T-cell (primary cell): ENCODE data around the gene MARCHF11. TPM values are rescaled to one million over a fixed set of nuclear protein-coding genes. Genes with fewer than 3 reads are reported as not detected.

Experiments
- ATAC-seq, 4 experiments: fragments of 200-7000 bp in 3 of 4; fragments of 150-1000 bp in 1 of 4; cut with Tn5 transposase; replicated peaks in 1 of 4; 1 replicate in 3 of 4; 2 replicates in 1 of 4; pipeline ENCODE4 v1.10.0; 2021; ENCODE audit warnings: moderate library complexity in 3 of 4, mild to moderate bottlenecking in 2 of 4, moderate number of reproducible peaks in 1 of 4
- CTCF ChIA-PET, 2 donors: fragments of 300-600 bp; sonication (Branson Sonifier 250); formaldehyde crosslinking; loops; one replicate each; lab custom pipeline; 2022; ENCODE audit warnings: antibody characterized with exemption in 2 of 2; lab: Charles Lee
- POLR2A ChIA-PET, 2 donors: fragments of 300-600 bp; sonication (Branson Sonifier 250); formaldehyde crosslinking; loops; one replicate each; lab custom pipeline; 2022; ENCODE audit warnings: antibody characterized with exemption in 2 of 2; lab: Charles Lee
- DNase-seq, 35 experiments: peaks; one replicate each; pipeline versions ENCODE4 v3.0.0 to v3.0.0-alpha.2; 2013 to 2023
- H3K27ac ChIP-seq: one replicate; pipeline ENCODE4 v1.5.1; 2013; ENCODE audit warnings: low read length
- H3K27me3 ChIP-seq, 2 experiments: replicated peaks in 1 of 2; 1 replicate in 1 of 2; 2 replicates in 1 of 2; pipeline versions ENCODE4 v1.6.1 to v1.7.0; 2013; ENCODE audit warnings: low read length in 1 of 2, mixed read lengths in 1 of 2; ENCODE audit not compliant: control insufficient read depth in 2 of 2, insufficient read depth in 2 of 2; ENCODE audit errors: extremely low read depth in 1 of 2
- H3K36me3 ChIP-seq, 2 donors: 1 replicate in 1 of 2; 2 replicates in 1 of 2; pipeline versions ENCODE4 v1.6.1 to v1.7.0; 2013; ENCODE audit warnings: low read length in 1 of 2; ENCODE audit not compliant: control insufficient read depth in 2 of 2, insufficient read depth in 1 of 2; ENCODE audit errors: extremely low read depth in 1 of 2
- H3K4me1 ChIP-seq, 2 experiments: 1 replicate in 1 of 2; 2 replicates in 1 of 2; pipeline versions ENCODE4 v1.6.1 to v1.7.0; 2013; ENCODE audit warnings: low read length in 2 of 2, mixed read lengths in 1 of 2; ENCODE audit not compliant: insufficient read depth in 2 of 2, control insufficient read depth in 1 of 2; ENCODE audit errors: extremely low read depth in 1 of 2
- H3K4me3 ChIP-seq, 2 donors: 1 replicate in 1 of 2; 2 replicates in 1 of 2; pipeline versions ENCODE4 v1.5.1 to v1.7.0; 2013; ENCODE audit warnings: mild to moderate bottlenecking in 2 of 2, low read length in 1 of 2, moderate library complexity in 1 of 2; ENCODE audit not compliant: control insufficient read depth in 1 of 2; ENCODE audit errors: extremely low read depth in 1 of 2
- H3K9me3 ChIP-seq: 2 replicates; pipeline ENCODE4 v1.7.0; 2013
- H3K27ac Mint-ChIP-seq, 2 donors: one replicate each; pipeline ENCODE4 v1.8.0; 2020 to 2021; ENCODE audit warnings: mild to moderate bottlenecking in 2 of 2, mixed read lengths in 2 of 2
- H3K27me3 Mint-ChIP-seq, 2 donors: one replicate each; pipeline ENCODE4 v1.8.0; 2021 to 2022; ENCODE audit warnings: mixed read lengths in 2 of 2
- H3K36me3 Mint-ChIP-seq: one replicate; pipeline ENCODE4 v1.8.0; 2021; ENCODE audit warnings: mixed read lengths
- H3K4me1 Mint-ChIP-seq, 3 donors: one replicate each; pipeline ENCODE4 v1.8.0; 2020 to 2022; ENCODE audit warnings: mixed read lengths in 3 of 3, mild to moderate bottlenecking in 1 of 3
- H3K4me3 Mint-ChIP-seq, 3 donors: one replicate each; pipeline ENCODE4 v1.8.0; 2020 to 2022; ENCODE audit warnings: mild to moderate bottlenecking in 3 of 3, mixed read lengths in 3 of 3, moderate library complexity in 3 of 3
- H3K9me3 Mint-ChIP-seq, 3 donors: one replicate each; pipeline ENCODE4 v1.8.0; 2020 to 2022; ENCODE audit warnings: mixed read lengths in 3 of 3
- WGBS: methylation state at CpG from one replicate; pipeline ENCODE4 v1.1.5; 2013; ENCODE audit warnings: missing lambda C conversion rate; ENCODE audit not compliant: insufficient coverage; 5-methylcytosine and 5-hydroxymethylcytosine counted together
- total RNA-seq, 35 experiments: library from RNA in 6 of 35; stranded (reverse) in 6 of 35; fragments of 120-200 nt in 1 of 35; gene quantifications; one replicate each; pipeline versions ENCODE4 v1.2.1 to v1.2.4 and lab custom pipeline; 2013 to 2026

MARCHF11 gene
- total RNA-seq, 5 donors from 2014 or later (not counting 1 experiment from before 2014, with no cell fraction given): not detected

- Histone ChIP-seq H3K4me1 (no peaks in the 10 kb centered on the region), H3K27ac (no peak overlapping the region), H3K27me3 (no peaks in the 10 kb centered on the region), H3K4me3 (no peak overlapping the region), H3K9me3 (no peaks in the 10 kb centered on the region), H3K36me3 (no peaks in the 10 kb centered on the region)
- Mint-ChIP-seq H3K27me3 (no peaks in the 10 kb centered on the region), H3K4me1 (no peaks in the 10 kb centered on the region), H3K4me3 (no peak overlapping the region), H3K9me3 (peaks cover 7 to 16% (median 14%) of the 10 kb centered on the region in 3 donors), H3K36me3 (no peaks in the 10 kb centered on the region), H3K27ac (no peak overlapping the region)
- POLR2A ChIA-PET: no interaction called here
- DNase-seq (no peak), ATAC-seq (no peak)
- CTCF ChIA-PET: no interaction called here
- no CpG with 5 or more reads among the region's 3 CpGs for WGBS
Observed at GRCh38 chr5:16135506-16135905, 44.1 kb downstream of the MARCHF11 start.

- no peak overlapping the region for H3K4me3 Mint-ChIP-seq
- H3K36me3 Mint-ChIP-seq: no peaks in the 10 kb centered on the region
- H3K27ac Mint-ChIP-seq: no peak overlapping the region
- ChIA-PET CTCF (no interaction called here), POLR2A (no interaction called here)
- H3K4me1 Mint-ChIP-seq: no peaks in the 10 kb centered on the region
- Histone ChIP-seq H3K36me3 (no peaks in the 10 kb centered on the region), H3K4me3 (no peak overlapping the region), H3K4me1 (no peaks in the 10 kb centered on the region), H3K9me3 (no peaks in the 10 kb centered on the region), H3K27ac (no peak overlapping the region), H3K27me3 (no peaks in the 10 kb centered on the region)
- no peaks in the 10 kb centered on the region for H3K27me3 Mint-ChIP-seq
- no CpG with 5 or more reads among the region's 1 CpG for WGBS
- H3K9me3 Mint-ChIP-seq: peaks cover 4 to 16% (median 12%) of the 10 kb centered on the region in 3 donors
- no peak for ATAC-seq
- DNase-seq: no peak
Observed at GRCh38 chr5:16135003-16135402, 44.6 kb downstream of the MARCHF11 start.

GRCh38 chr5:16134204-16134603, 45.4 kb downstream of the MARCHF11 start:
- no peaks in the 10 kb centered on the region for H3K36me3 Mint-ChIP-seq
- POLR2A ChIA-PET: no interaction called here

GRCh38 chr5:16131878-16132277, 47.7 kb downstream of the MARCHF11 start:
- ATAC-seq: no peak
- Histone ChIP-seq H3K4me3 (no peak overlapping the region), H3K27ac (no peak overlapping the region), H3K4me1 (no peaks in the 10 kb centered on the region), H3K27me3 (no peaks in the 10 kb centered on the region), H3K36me3 (no peaks in the 10 kb centered on the region), H3K9me3 (no peaks in the 10 kb centered on the region)
- WGBS: 72% methylated on average over 5 of the region's 5 CpGs
- H3K36me3 Mint-ChIP-seq: no peaks in the 10 kb centered on the region
- no peaks in the 10 kb centered on the region for H3K4me1 Mint-ChIP-seq
- ChIA-PET CTCF (no interaction called here), POLR2A (no interaction called here)
- DNase-seq: no peak
- H3K9me3 Mint-ChIP-seq: peaks cover 0 to 6% (median 6%) of the 10 kb centered on the region in 3 donors
- H3K27ac Mint-ChIP-seq: no peak overlapping the region
- H3K27me3 Mint-ChIP-seq: no peaks in the 10 kb centered on the region
- H3K4me3 Mint-ChIP-seq: no peak overlapping the region

More at GRCh38 chr5:16134204-16134603, 45.4 kb downstream of the MARCHF11 start:
- ATAC-seq: no peak
- Mint-ChIP-seq H3K27me3 (no peaks in the 10 kb centered on the region), H3K4me3 (no peak overlapping the region), H3K27ac (no peak overlapping the region), H3K4me1 (no peaks in the 10 kb centered on the region), H3K9me3 (peaks cover 4 to 16% (median 12%) of the 10 kb centered on the region in 3 donors)
- no CpG with 5 or more reads among the region's 3 CpGs for WGBS
- no peaks in the 10 kb centered on the region for H3K4me1 ChIP-seq
- no peak for DNase-seq
- CTCF ChIA-PET: no interaction called here
- no peak overlapping the region for H3K27ac ChIP-seq
- H3K9me3 ChIP-seq: no peaks in the 10 kb centered on the region
- no peaks in the 10 kb centered on the region for H3K27me3 ChIP-seq
- no peak overlapping the region for H3K4me3 ChIP-seq
- H3K36me3 ChIP-seq: no peaks in the 10 kb centered on the region

- H3K27me3 Mint-ChIP-seq: peaks cover 0 to 3% of the 10 kb centered on the region in 2 donors
- H3K36me3 Mint-ChIP-seq: no peaks in the 10 kb centered on the region
- no peak overlapping the region for H3K27ac Mint-ChIP-seq
- H3K4me3 Mint-ChIP-seq: no peak overlapping the region
- ATAC-seq (no peak), DNase-seq (no peak)
- H3K9me3 ChIP-seq: no peaks in the 10 kb centered on the region
- H3K4me1 Mint-ChIP-seq: no peaks in the 10 kb centered on the region
- peaks cover 2 to 3% (median 3%) of the 10 kb centered on the region in 3 donors for H3K9me3 Mint-ChIP-seq
- POLR2A ChIA-PET: no interaction called here
- CTCF ChIA-PET: no interaction called here
- H3K27me3 ChIP-seq: no peaks in the 10 kb centered on the region
- 92% methylated on average over 3 of the region's 5 CpGs for WGBS
- H3K4me1 ChIP-seq: no peaks in the 10 kb centered on the region
- H3K27ac ChIP-seq: no peak overlapping the region
- H3K4me3 ChIP-seq: no peak overlapping the region
- no peaks in the 10 kb centered on the region for H3K36me3 ChIP-seq
Observed at GRCh38 chr5:16128944-16129343, 50.6 kb downstream of the MARCHF11 start.

- Mint-ChIP-seq H3K36me3 (no peaks in the 10 kb centered on the region), H3K9me3 (peaks cover under 1 to 4% (median 4%) of the 10 kb centered on the region in 3 donors), H3K4me3 (no peak overlapping the region), H3K27me3 (peaks cover 0 to 3% of the 10 kb centered on the region in 2 donors), H3K27ac (no peak overlapping the region), H3K4me1 (no peaks in the 10 kb centered on the region)
- DNase-seq (no peak), ATAC-seq (no peak)
- no peaks in the 10 kb centered on the region for H3K36me3 ChIP-seq
- H3K27me3 ChIP-seq: no peaks in the 10 kb centered on the region
- no peaks in the 10 kb centered on the region for H3K9me3 ChIP-seq
- WGBS: 49% methylated on average over 3 of the region's 4 CpGs
- H3K4me3 ChIP-seq: no peak overlapping the region
- ChIA-PET POLR2A (no interaction called here), CTCF (no interaction called here)
- no peaks in the 10 kb centered on the region for H3K4me1 ChIP-seq
- no peak overlapping the region for H3K27ac ChIP-seq
Observed at GRCh38 chr5:16127865-16128544, 51.6 kb downstream of the MARCHF11 start.
